HuH-7 (cell line): ENCODE results near the gene LRRC43.

Source experiments
- DNase-seq: peaks from one replicate; pipeline ENCODE4 v3.0.0; 2011; ENCODE audit warnings: low spot score

Gene LRRC43

DNA sequence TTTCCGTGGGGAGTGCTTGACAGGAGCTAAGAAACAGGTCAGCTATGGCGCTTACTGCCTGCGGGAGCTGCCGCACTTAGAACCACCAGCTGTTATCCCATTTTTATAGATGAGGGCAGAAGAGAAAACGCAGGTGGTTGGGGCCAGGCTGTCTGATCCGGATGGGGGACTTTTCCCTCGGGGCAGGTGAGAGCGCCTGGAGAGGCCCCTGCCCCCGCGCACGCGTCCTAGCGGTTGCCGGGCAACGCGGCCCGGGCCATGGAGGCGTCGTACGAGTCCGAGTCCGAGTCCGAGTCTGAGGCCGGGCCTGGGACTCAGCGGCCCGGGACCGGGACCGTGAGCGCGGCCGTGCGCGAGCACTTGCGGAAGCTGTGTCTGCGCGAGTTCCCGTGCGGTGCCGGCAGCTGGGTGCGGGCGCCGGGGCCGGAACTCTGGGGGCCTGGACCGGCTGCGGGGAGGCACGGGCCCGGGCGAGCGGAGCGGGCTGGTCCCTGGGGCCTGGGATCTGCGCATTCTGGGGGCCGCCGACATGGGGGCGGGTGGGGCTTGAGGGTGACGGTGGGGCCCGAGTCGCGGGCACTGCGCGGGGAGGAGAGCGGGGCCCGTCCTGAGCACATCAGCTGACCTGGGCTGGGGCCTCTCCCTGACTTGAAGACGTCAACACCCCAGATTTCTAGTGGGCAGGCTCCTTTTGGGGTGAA lies at the start of gene LRRC43:
LRRC43 (plus strand) TSS at position 237 of the 701 bp plus-strand sequence; CDS start at position 259, 22 bp downstream.
- DNase-seq, result no peak

DNA sequence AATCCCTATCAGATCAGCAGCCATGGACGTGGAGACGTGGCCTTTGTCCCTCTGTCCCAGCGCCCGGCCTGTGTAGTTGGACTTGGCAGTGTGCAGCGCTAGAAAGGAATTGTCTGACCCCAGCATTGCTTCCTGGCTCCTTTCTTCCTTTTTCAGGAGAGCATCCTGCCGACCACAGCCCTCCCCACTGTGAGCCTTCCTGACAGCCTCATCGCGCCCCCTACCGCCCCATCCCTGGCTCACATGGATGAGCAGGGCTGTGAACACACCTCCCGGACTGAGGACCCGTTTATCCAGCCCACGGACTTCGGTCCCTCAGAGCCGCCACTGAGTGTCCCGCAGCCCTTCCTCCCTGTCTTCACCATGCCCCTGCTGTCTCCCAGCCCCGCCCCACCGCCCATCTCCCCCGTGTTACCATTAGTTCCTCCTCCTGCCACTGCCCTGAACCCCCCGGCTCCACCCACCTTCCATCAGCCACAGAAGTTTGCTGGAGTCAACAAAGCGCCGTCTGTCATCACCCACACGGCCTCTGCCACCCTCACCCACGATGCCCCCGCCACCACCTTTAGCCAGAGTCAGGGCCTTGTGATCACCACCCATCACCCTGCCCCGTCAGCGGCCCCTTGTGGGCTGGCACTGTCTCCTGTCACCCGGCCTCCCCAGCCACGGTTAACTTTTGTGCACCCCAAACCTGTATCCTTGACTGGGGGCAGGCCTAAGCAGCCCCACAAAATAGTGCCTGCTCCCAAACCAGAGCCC lies 49.6 kb upstream of the LRRC43 start:
- no peak for DNase-seq

DNA sequence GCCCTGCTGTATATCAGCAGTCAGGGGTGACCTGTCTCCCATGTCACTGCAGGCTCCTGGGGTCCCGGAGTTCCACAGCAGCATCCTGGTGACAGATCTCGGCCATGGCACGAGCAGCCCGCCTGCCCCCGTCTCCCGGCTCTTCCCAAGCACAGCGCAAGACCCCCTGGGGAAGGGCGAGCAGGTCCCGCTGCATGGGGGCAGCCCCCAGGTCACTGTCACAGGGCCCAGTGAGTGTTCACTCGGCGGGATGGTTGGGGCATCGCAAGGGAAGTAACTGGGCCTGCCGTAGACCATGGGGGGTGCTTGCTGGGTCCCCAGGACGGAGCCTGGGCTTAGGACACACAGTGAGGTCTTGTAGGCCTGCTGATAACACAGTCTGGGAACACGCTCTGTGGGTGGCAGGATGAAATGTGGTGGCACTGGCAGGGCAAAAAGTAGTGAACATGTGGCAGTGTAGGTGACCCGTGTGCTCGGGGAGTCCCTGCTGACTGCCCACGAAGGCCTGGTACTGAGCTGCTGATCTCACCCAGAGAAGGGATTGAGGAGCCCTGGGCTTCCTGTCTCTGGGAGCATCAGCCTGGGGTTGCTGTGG lies 47.4 kb upstream of the LRRC43 start:
- no peak for DNase-seq

- DNase-seq, result no peak
Measured at GRCh38 chr12:122137229-122137628, 45.7 kb upstream of the LRRC43 start.

DNA sequence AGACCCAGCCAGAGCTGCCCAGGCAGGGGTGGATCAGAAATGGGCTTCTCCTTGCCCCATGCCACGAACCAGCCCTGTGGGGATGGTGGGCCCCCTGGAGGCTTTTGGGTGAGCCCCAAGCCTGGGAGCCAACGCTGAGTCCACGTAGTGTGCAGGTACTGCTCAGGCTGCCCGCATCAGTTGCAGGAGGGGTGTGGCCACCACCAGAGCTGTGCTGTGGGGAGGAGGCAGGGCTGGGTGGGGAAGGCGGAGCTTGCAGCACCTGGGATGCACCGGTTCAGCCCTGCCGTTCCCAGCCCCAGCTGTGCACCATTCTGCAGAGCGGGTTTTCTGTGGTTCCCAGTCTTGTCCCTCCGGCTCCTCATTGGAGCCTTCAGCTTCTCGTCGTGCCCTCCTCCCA lies 45.2 kb upstream of the LRRC43 start:
- DNase-seq, result no peak

GRCh38 chr12:122138181-122138580 lies 44.7 kb upstream of the LRRC43 start:
- no peak for DNase-seq

- DNase-seq, result no peak
Measured at GRCh38 chr12:122138616-122139015, 44.3 kb upstream of the LRRC43 start.

- no peak for DNase-seq
Measured at GRCh38 chr12:122139266-122139665, 43.7 kb upstream of the LRRC43 start.

- DNase-seq, result no peak
Measured at GRCh38 chr12:122139941-122140340, 43.0 kb upstream of the LRRC43 start.

- DNase-seq, result no peak
Measured at GRCh38 chr12:122140467-122141257, 42.3 kb upstream of the LRRC43 start.

DNA sequence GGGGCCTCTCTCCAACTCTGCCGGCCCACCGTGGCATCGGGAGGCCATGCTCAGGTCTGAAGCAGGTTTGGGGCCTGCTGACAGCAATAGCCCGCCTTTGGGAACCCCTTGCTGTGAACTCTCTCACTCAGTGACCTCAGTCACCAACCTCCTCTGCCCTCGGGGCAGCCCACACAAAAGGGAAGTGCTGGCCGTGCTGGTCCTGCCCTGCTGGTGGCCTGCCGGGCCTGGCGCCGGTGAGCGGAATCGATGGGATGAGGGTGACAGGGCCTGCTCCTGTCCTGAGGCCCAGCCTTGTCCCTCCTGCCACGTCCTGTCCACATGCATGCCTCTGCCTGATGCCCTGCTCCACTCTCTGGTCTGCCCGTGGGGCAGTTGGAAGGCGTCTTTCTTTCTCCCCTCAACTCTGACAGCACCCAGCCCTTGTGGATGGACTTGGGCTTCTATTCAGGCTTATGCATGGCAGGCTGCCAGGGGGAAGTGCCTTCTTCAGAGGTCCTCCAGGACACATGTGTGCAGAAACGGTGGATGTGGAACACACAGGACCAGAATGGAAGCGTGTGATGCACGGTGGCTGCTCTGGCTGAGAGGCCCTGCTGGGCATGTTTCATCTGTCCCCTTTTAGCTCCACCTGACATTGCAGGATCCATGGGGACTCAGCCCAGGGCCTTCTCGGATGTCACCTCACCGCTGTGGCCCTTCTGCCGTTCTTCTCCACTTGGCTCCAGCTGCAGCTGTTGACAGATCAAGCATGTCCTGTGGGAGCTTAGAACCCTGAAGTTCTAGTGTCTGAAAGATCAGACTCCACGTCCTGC lies 40.8 kb upstream of the LRRC43 start:
- DNase-seq, result no peak

- no peak for DNase-seq
Measured at GRCh38 chr12:122142857-122143256, 40.1 kb upstream of the LRRC43 start.

DNA sequence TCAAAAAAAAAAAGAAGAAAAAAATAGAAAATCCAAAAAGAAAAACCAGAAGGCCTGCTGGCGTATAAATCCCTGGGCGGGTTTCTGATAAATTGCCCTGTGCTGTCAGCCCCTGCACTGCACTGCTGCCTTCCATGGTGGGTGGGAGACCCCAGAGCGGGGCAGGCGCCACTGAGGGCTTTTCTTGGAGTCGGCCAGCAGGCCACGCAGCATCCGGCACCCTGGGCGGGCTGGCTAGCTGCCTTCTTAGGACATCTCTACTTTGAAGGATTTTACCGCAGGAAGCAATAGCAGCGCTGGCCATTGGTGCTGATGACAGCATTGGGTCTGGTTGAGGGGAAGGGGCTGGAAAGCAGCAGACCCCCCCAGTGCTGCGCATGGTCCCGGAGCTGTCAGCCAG lies 38.0 kb upstream of the LRRC43 start:
- no peak for DNase-seq

DNA sequence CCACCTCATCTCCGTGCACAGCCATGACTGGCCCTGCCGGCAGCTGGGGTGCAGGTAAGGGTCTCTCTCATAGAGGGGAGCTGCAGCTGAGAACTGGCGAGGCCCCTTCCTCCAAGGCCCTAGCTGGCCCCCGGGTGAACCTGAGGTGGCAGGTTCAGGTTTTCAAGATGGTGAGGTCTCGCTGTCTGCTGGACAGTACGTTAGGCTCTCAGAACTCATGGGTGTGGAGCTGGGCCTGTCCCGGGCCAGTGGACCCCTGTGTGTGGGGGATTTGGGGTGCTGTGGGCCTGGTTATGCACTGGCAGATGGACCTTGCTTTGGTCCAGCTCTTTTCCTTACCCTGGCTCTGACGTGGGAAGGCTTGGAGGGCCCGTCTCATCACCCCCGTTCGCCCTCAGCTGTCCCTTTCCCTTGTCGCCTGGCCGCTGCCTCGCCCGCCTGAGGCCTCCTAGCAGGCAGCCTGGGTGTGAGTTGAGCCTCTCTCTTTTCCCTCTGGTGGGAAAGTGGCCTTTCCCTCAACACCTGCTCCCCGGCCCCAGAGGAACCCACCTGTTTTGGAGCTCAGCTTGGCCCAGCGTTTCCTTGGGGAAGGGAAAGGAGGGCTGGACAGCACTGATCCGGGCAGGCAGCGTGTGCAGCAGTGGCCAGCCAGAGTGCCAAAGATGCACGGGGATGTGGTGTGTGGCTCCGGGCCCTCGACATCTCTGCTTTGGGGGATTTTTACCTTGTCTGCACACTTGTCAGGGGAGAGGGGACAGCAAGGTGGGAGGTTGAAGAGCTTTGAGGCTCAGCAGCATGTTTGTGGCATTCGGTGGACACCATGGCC lies 37.2 kb upstream of the LRRC43 start:
- DNase-seq, result no peak

- DNase-seq, result no peak
Measured at GRCh38 chr12:122147514-122148290, 35.2 kb upstream of the LRRC43 start.

DNA sequence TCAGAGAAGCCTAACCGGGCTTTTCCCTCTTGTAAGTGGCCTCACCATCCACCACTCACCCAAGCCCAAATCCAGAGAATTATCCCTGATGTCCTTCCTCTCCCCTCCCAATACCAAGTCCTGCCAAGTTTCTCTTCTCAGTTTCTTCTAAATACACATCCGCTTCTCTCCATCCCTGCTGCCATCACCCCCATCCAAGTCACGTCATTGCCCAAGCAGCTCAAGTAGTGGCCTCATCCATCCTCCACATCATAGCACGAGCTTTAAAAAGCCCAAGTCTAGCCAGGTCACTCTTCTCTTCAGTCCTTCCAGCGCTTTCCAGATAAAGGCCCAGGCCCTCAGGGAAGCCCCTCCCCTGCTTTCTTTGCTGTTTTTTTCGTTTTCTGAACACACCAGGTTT lies 34.3 kb upstream of the LRRC43 start:
- no peak for DNase-seq

- no peak for DNase-seq
Measured at GRCh38 chr12:122150127-122150681, 32.7 kb upstream of the LRRC43 start.

GRCh38 chr12:122152754-122153153 lies 30.2 kb upstream of the LRRC43 start:
- DNase-seq, result no peak

GRCh38 chr12:122155705-122156104 lies 27.2 kb upstream of the LRRC43 start:
- no peak for DNase-seq
